HG02885 (cell line): ENCODE measurements around the gene TMEM161B.
"Not testable (repeated sequence)": the region's sequence is repeated elsewhere in the genome, so short reads cannot be mapped to it uniquely, and the experiment has no call there.

Experiments used
- ATAC-seq: cut with Tn5 transposase; IDR thresholded peaks from one replicate; pipeline ENCODE4 v1.9.1; 2021; ENCODE audit warnings: mild to moderate bottlenecking; ENCODE audit not compliant: unreplicated experiment, poor library complexity

Gene TMEM161B

GRCh38 chr5:88251048-88251711, 17.5 kb downstream of the TMEM161B start:
- peak; percentile 75 for ATAC-seq

GRCh38 chr5:88250010-88250409, 18.6 kb downstream of the TMEM161B start:
- no peak for ATAC-seq

DNA sequence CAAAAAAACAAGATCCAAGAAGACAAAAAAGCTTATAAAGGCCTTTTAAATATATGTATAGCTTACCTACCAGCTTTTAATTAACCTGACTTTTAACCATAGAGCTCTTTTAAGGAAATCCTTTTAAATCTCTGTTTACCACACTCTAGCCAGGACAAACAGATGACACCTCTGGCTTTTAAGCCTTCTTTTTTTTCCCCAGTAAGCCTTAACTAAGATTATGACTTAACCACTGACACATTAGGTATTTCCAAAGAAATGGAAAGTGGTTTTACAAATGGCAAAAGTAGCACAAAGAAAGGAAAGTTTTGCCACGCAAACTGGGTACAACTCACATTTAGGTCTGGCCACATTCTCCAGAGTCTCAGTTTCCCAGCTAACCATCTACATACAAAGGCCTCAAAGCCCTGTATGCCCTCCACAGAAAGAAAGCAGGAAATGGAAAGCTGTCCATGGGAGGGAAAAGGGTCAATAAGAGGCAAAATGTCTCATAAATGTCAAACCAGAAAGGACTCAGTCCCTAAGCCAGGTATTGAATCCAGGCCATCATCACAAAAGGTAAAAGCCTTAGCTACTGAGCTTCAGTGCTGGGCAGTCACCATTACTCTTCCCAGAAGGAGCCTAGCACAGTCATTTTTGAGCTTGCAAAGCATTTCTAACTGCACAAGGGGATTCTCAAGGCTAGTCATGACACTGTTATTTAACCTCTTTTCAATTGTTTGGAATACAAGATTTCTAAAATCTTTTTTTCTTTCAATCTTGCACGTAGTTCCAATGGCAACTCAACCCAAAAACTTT, 19.7 kb downstream of the TMEM161B start:
- no peak for ATAC-seq

DNA sequence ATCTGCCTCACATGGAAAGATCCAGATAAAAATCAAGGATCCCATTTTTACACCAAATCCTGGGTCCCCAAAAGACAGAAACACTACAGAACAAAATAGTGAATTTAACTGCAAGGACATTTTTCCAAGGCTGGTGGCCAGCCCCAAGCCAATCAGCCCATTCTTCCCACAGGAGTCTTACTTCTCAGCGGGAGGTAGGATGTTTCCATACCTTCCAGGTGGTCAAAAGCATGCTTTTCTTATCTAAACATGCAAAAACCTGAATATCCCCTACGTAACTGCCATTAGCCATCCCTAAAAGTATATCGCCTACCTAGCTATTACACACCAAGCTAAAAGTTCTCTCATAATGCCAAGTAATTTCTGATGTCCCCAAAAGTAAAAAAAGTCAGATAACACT, 20.6 kb downstream of the TMEM161B start:
- ATAC-seq, result no peak

DNA sequence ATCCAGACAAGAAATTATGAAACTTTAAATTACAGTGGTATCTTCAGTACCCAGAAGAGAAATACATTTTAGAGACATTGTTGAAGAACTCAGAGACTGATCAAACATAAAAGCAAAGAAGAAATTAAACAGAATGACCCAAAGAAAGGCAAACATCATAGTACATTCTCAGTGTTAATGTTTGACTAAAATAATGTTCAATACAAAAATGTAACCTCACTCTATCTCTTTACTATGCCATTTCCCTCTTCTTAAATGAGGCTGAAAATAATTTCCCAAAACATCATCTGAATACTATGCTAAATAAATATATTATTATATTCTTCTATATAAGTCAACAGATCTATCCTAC, 22.8 kb downstream of the TMEM161B start:
- no peak for ATAC-seq

DNA sequence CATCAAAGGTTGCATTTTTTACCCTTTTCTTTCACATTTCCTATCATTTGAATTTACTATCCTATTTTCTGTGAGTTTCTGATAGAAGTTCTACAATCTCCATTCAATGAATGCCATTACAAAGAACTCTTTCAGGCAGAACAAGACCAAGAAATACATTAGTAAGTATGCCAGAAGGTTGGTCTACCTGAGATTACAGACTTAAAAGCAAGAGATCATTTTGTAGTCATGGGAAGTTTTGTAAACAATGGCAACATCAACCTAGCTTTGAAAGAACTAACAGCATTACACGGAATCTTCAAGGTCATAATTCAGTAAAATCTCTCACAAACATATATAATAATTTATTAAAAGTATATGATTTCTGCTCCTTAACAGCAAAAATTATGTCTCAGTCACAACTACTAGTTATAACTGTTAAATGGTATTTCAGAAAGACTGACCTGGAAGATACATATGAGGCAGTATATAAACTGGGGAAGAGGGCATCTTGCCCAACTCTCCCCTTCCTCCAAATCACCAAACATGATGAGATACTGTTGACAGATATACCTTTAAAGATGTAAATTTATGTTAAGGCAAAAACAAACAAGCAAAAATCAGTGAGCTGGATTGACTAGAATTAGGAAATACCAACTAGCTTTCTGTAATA, 23.3 kb downstream of the TMEM161B start:
- ATAC-seq, result no peak

GRCh38 chr5:88244686-88245085, 24.0 kb downstream of the TMEM161B start:
- no peak for ATAC-seq

DNA sequence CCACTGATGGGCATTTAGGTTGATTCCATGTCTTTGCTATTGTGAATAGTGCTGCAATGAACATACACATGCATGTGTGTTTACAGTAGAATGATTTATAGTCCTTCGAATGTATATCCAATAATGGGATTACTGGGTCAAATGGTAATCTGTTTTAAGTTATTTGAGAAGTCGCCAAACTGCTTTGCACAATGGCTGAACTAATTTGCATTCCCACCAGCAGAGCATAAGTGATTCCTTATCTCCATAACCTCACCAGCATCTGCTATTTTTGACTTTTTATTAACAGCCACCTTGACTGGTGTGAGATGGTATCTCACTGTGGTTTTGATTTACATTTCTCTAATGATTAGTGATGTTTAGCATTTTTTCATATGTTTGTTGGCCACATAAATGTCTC, 25.2 kb downstream of the TMEM161B start:
- not testable (repeated sequence) for ATAC-seq

DNA sequence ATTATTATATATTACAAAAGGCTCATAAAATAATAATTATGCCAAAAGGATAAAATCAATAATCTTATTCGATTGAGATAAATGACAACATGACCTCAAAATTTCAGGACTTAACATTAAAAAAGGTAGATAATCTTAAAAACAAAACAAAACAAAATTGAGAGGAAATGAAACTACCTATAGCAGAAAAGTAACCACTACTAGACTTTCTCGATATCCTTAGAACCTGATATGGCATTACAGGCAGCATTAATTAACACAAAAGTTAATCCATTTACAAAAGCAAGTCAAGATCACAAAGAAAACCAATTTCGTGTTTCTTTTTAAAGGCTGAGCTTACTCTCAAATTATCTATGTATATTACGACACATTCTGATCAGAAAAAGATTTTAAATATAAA, 29.9 kb downstream of the TMEM161B start:
- no peak for ATAC-seq

- no peak for ATAC-seq
These were observed 31.6 kb downstream of the TMEM161B start for GRCh38 chr5:88236866-88237642.

- ATAC-seq, result no peak
These were observed 32.8 kb downstream of the TMEM161B start for GRCh38 chr5:88235828-88236227.

- ATAC-seq, result no peak
These were observed 33.3 kb downstream of the TMEM161B start for GRCh38 chr5:88235346-88235745.

- ATAC-seq, result no peak
These were observed 38.0 kb downstream of the TMEM161B start for GRCh38 chr5:88230546-88231066.

DNA sequence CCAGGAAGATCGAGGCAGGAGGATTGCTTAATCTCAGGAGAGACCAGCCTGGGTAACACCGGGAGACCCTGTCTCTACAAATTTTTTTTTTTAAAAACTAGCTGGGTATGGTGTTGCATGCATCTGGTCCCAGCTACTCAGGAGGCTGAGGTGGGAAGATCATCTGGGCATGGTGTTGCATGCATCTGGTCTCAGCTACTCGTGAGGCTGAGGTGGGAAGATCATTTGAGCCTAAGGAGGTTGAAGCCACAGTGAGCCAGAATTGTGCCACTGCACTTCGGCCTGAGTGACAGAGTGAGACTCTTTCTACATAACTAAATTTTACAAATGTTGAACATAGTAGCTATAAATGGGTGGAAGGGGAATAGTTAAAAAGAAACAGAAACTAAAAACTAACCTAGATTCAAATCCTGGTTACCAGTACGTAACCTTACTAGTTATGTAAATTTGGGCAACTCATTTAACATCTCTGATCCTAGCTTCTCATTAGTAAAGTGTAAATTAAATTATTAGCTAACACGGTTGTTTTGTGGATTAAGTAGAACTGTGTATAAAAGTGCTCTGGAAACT, 41.7 kb downstream of the TMEM161B start:
- ATAC-seq, result peak; percentile 86

- ATAC-seq, result no peak
These were observed 54.0 kb downstream of the TMEM161B start for GRCh38 chr5:88214655-88215054.

DNA sequence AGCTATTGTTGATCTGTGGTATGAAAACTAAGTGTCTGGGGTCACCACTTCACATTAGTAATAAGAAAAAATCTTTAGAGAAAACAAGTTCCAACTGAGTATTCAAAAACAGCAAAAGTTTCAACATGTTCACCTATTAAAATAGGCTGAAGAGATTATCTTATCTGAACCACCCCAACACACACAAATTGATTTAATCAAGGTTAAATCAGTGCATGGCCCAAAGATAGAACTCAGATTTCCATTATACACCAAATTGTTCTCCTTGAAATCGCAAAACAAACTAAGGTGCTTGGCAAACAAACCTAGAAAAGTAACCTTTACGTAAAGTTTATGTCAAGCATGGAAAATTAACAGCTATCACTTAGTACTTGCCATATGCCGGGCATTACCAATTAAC, 61.1 kb downstream of the TMEM161B start:
- ATAC-seq, result no peak

- peak; percentile 95 for ATAC-seq
These were observed 64.5 kb downstream of the TMEM161B start for GRCh38 chr5:88203981-88204750.

DNA sequence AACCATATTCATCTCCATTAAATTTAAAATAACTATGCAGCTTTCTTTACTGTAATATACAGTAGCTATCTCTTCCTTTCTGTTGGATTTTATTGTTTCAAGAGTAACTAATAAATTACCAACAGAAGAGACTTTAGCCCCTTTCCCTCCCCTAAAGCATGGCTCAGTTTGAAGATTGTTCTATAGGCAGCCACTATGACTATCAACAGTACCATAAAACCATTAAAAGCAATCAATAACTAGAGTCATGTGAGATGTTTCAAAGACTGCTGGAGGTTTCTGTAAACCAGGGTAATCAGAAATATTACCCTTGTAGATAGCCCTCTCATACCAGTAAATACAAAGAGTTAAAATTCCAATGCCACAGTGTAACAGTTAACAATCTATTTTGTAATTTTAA, 73.0 kb downstream of the TMEM161B start:
- no peak for ATAC-seq

DNA sequence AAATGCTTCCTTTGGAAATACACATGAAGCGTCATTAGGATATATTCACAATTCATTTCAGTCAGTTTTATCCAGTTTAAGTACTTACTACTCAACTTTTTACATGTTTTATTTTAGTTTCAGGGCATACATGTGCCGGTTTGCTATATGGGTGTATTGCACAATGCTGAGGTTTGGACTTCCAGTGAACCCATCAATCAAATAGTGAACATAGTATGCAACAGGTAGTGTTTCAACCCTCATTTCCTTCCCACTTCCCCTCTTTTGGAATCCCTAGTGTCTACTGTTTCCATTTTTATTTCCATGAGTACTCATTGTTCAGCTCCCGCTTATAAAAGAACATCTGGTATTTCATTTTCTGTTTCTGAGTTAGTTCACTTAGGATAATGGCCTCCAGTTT, 74.7 kb downstream of the TMEM161B start:
- ATAC-seq, result no peak
